Measurements from ENCODE around the gene TNF. TPM values are rescaled to one million over a fixed set of nuclear protein-coding genes. Genes with fewer than 3 reads are reported as not detected.

TNF gene
- polyA plus RNA-seq, 1 experiment: not detected

- H3K4me3 ChIP-seq (ENCODE audit: low read depth, low read length): peak overlapping the region; percentile 86
- H3K27ac ChIP-seq (ENCODE audit: low read depth, low read length): no peak overlapping the region
- no peaks in the 10 kb centered on the region; the same call in 1 of the 2 replicates for H3K9me3 ChIP-seq (ENCODE audit: control insufficient read depth, insufficient read depth, low read length)
- no peak for TF ChIP-seq CTCF (IDR thresholded peaks at IDR 0.05; ENCODE audit: low read depth, low read length)
- peaks cover 10% of the 10 kb centered on the region for H3K27me3 ChIP-seq (ENCODE audit: control insufficient read depth, insufficient read depth, low read length)
- ChIA-PET CTCF (interaction anchor here (0.9 to 9.5 kb wide), 16 partner anchors 10 to 39 kb away, joined by 3 to 132 read pairs (median 6); partner anchors contain the start of genes ATP6V1G2, DDX39B, NCR3 and NFKBIL1), POLR2A (interaction anchor here (0.6 to 0.7 kb wide), 2 partner anchors 38 to 556 kb away, joined by 3 to 5 read pairs; no protein-coding TSS in a partner anchor)
- no peak for DNase-seq (ENCODE audit: low read depth, low spot score)
Observed at GRCh38 chr6:31580438-31580740, 5.0 kb downstream of the TNF start.

- ChIA-PET POLR2A (interaction anchor here (0.5 to 0.7 kb wide), 3 partner anchors 38 to 555 kb away, joined by 3 to 5 read pairs (median 3); partner anchors contain the start of gene ATF6B), CTCF (interaction anchor here (0.9 to 9.5 kb wide), 17 partner anchors 9 to 40 kb away, joined by 3 to 132 read pairs (median 5); partner anchors contain the start of genes ATP6V1G2, DDX39B, NCR3 and NFKBIL1)
- H3K27ac ChIP-seq (ENCODE audit: low read depth, low read length): peak overlapping the region; percentile 57
- peaks cover 5% of the 10 kb centered on the region for H3K27me3 ChIP-seq (ENCODE audit: control insufficient read depth, insufficient read depth, low read length)
- TF ChIP-seq CTCF (IDR thresholded peaks at IDR 0.05; ENCODE audit: low read depth, low read length): peak; percentile 87
- H3K9me3 ChIP-seq (ENCODE audit: control insufficient read depth, insufficient read depth, low read length): no peaks in the 10 kb centered on the region; the same call in 1 of the 2 replicates
- DNase-seq (ENCODE audit: low read depth, low spot score): peak; percentile 42
- H3K4me3 ChIP-seq (ENCODE audit: low read depth, low read length): peak overlapping the region; percentile 86
Observed at GRCh38 chr6:31580807-31581433, 5.6 kb downstream of the TNF start.

GRCh38 chr6:31581434-31582229 lies 6.3 kb downstream of the TNF start:
- Histone ChIP-seq H3K27me3 (ENCODE audit: control insufficient read depth, insufficient read depth, low read length) (peaks cover 3% of the 10 kb centered on the region), H3K27ac (ENCODE audit: low read depth, low read length) (no peak overlapping the region), H3K4me3 (ENCODE audit: low read depth, low read length) (peak overlapping the region; percentile 86), H3K9me3 (ENCODE audit: control insufficient read depth, insufficient read depth, low read length) (no peaks in the 10 kb centered on the region; the same call in 1 of the 2 replicates)
- ChIA-PET POLR2A (interaction anchor here (0.5 kb wide), 1 partner anchor 547 kb away, joined by 3 read pairs; the partner anchor contains the start of gene ATF6B), CTCF (interaction anchor here (0.6 to 9.5 kb wide), 11 partner anchors 9 to 103 kb away, joined by 3 to 132 read pairs (median 8); partner anchors contain the start of genes ATP6V1G2, NCR3 and NFKBIL1)
- DNase-seq (ENCODE audit: low read depth, low spot score): no peak
- TF ChIP-seq CTCF (IDR thresholded peaks at IDR 0.05; ENCODE audit: low read depth, low read length): no peak

- DNase-seq (ENCODE audit: low read depth, low spot score): no peak
- H3K9me3 ChIP-seq (ENCODE audit: control insufficient read depth, insufficient read depth, low read length): no peaks in the 10 kb centered on the region; the same call in 1 of the 2 replicates
- TF ChIP-seq CTCF (IDR thresholded peaks at IDR 0.05; ENCODE audit: low read depth, low read length): no peak
- peak within 1 kb of the TSS; percentile 86 for H3K4me3 ChIP-seq (ENCODE audit: low read depth, low read length)
- H3K27ac ChIP-seq (ENCODE audit: low read depth, low read length): no peak within 1 kb of the TSS
- CTCF ChIA-PET: interaction anchor here (0.6 to 9.5 kb wide), 8 partner anchors 8 to 103 kb away, joined by 3 to 132 read pairs (median 12); partner anchors contain the start of genes ATP6V1G2 and NFKBIL1
- peaks cover 2% of the 10 kb centered on the region for H3K27me3 ChIP-seq (ENCODE audit: control insufficient read depth, insufficient read depth, low read length)
- POLR2A ChIA-PET: no interaction called here
Observed at GRCh38 chr6:31582230-31582643, 6.9 kb downstream of the TNF start, which contains the start of gene LTB. LTB (minus strand) TSS chr6:31582424; CDS start chr6:31582417, 7 bp downstream.
